Upper lobe of left lung (tissue), 6 donors: Measurements from ENCODE around the gene FXR2. TPM values are rescaled to one million over a fixed set of nuclear protein-coding genes. Genes with fewer than 3 reads are reported as not detected.

ENCODE experiments used
- ATAC-seq, 2 donors: fragments of 200-7000 bp; cut with Tn5 transposase; one replicate each; pipeline ENCODE4 v1.9.1; 2022; ENCODE audit warnings: mild to moderate bottlenecking in 2 of 2, moderate library complexity in 2 of 2; ENCODE audit not compliant: low FRiP score in 2 of 2
- DNase-seq, 2 donors: peaks; one replicate each; pipeline ENCODE4 v3.0.0-alpha.2; 2019 to 2020
- H3K27ac ChIP-seq, 4 donors: fragments of 200-600 bp; sonication (generic); one replicate each; pipeline ENCODE4 v1.5.1; 2016 to 2019
- H3K27me3 ChIP-seq, 4 donors: fragments of 200-600 bp; sonication (generic); one replicate each; pipeline ENCODE4 v1.5.1; 2017 to 2019
- H3K36me3 ChIP-seq, 4 donors: fragments of 200-600 bp; sonication (generic); one replicate each; pipeline ENCODE4 v1.5.1; 2016 to 2019
- H3K4me1 ChIP-seq, 4 donors: fragments of 200-600 bp; sonication (generic); one replicate each; pipeline ENCODE4 v1.5.1; 2018 to 2019
- H3K4me3 ChIP-seq, 4 donors: fragments of 200-600 bp; sonication (generic); one replicate each; pipeline ENCODE4 v1.5.1; 2017 to 2019; ENCODE audit warnings: mild to moderate bottlenecking in 2 of 4, moderate library complexity in 1 of 4
- H3K9me3 ChIP-seq, 4 donors: fragments of 200-600 bp; sonication (generic); one replicate each; pipeline ENCODE4 v1.5.1; 2018 to 2019
- EP300 ChIP-seq, 4 donors: sonication (generic); formaldehyde crosslinking; IDR thresholded peaks; one replicate each; pipeline ENCODE4 v1.5.1; 2017; ENCODE audit warnings: antibody characterized with exemption in 4 of 4, control low read depth in 2 of 4
- POLR2A ChIP-seq, 4 donors: fragments of 450-650 bp; IDR thresholded peaks; one replicate each; pipeline ENCODE4 v1.5.1; 2016 to 2017; ENCODE audit warnings: antibody characterized with exemption in 4 of 4, mild to moderate bottlenecking in 2 of 4
- POLR2AphosphoS5 ChIP-seq, 2 donors: sonication (generic); formaldehyde crosslinking; IDR thresholded peaks; one replicate each; pipeline ENCODE4 v1.5.1; 2017; ENCODE audit warnings: antibody characterized with exemption in 2 of 2
- WGBS, 2 donors: methylation state at CpG; one replicate each; pipeline ENCODE4 v1.1.5; 2017 to 2018; 5-methylcytosine and 5-hydroxymethylcytosine counted together
- small RNA-seq, 4 donors: library from RNA; depleted of rRNA; stranded (forward); fragments of <200 nt; gene quantifications; one replicate each; pipeline ENCODE3, GENCODE V24; 2016
- total RNA-seq, 6 donors: library from RNA; depleted of rRNA in 4 of 6; stranded (reverse); fragments of >200 nt in 4 of 6; gene quantifications; one replicate each; pipeline versions ENCODE4 v1.1.0 to v1.2.1, GENCODE V29; 2016 to 2021
- TF ChIP-seq, protein P1 (sequence below), 6 experiments: fragments of 450-650 bp in 4 of 6; fragments of 200-600 bp in 2 of 6; sonication (generic) in 2 of 6; IDR thresholded peaks; one replicate each; pipeline ENCODE4 v1.5.1; 2016 to 2019; ENCODE audit warnings: antibody characterized with exemption in 6 of 6
- donor health status: DM: no; HTN: no; CAD: no; lungs with moderate emphysema.
- donor health status: DM: no; HTN: yes; CAD: no; lungs with severe emphysema.

The FXR2 gene
- total RNA-seq, 6 donors from 2014 or later, result 35.6 to 46.1 (median 38.4) TPM

- Histone ChIP-seq H3K4me1 (peaks cover 18 to 32% (median 18%) of the 10 kb centered on the region in 4 donors), H3K27me3 (no peaks in the 10 kb centered on the region), H3K27ac (peak within 1 kb of the TSS; percentile 84 to 96 (median 88)), H3K9me3 (no peaks in the 10 kb centered on the region), H3K4me3 (peak within 1 kb of the TSS; percentile 59 to 76 (median 66)), H3K36me3 (peaks cover 0 to 4% (median 0%) of the 10 kb centered on the region in 4 donors)
- 0 to 1% methylated on average over 18 to 33 of the region's 65 CpGs for WGBS, 2 donors
- ATAC-seq, result peak; percentile 77 to 87
- DNase-seq, result peak; percentile 78 to 92
- no peak for TF ChIP-seq EP300 (IDR thresholded peaks at IDR 0.05)
- TF ChIP-seq, protein P1, sequence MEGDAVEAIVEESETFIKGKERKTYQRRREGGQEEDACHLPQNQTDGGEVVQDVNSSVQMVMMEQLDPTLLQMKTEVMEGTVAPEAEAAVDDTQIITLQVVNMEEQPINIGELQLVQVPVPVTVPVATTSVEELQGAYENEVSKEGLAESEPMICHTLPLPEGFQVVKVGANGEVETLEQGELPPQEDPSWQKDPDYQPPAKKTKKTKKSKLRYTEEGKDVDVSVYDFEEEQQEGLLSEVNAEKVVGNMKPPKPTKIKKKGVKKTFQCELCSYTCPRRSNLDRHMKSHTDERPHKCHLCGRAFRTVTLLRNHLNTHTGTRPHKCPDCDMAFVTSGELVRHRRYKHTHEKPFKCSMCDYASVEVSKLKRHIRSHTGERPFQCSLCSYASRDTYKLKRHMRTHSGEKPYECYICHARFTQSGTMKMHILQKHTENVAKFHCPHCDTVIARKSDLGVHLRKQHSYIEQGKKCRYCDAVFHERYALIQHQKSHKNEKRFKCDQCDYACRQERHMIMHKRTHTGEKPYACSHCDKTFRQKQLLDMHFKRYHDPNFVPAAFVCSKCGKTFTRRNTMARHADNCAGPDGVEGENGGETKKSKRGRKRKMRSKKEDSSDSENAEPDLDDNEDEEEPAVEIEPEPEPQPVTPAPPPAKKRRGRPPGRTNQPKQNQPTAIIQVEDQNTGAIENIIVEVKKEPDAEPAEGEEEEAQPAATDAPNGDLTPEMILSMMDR (IDR thresholded peaks at IDR 0.05), result peak in 3 of 6 experiments; percentile 3 to 63 (median 29)
- TF ChIP-seq POLR2AphosphoS5 (IDR thresholded peaks at IDR 0.05), result peak; percentile 33 to 49
- peak in 2 of 4 donors; percentile 31 to 65 for TF ChIP-seq POLR2A (IDR thresholded peaks at IDR 0.05)
These were observed 65.9 kb downstream of the FXR2 start, which contains the start of gene TNFSF12 for GRCh38 chr17:7548585-7549400. TSS of gene TNFSF12 (plus strand) at chr17:7549058. CDS start at chr17:7549154, 96 bp downstream.

GRCh38 chr17:7544911-7545310 is 69.8 kb downstream of the FXR2 start:
- 67 to 79% methylated on average over 6 of the region's 6 CpGs for WGBS, 2 donors
- ATAC-seq (no peak), DNase-seq (no peak)
- Histone ChIP-seq H3K9me3 (no peaks in the 10 kb centered on the region), H3K27ac (no peak overlapping the region), H3K4me3 (no peak overlapping the region), H3K27me3 (no peaks in the 10 kb centered on the region), H3K4me1 (peaks cover 9 to 21% (median 14%) of the 10 kb centered on the region in 4 donors), H3K36me3 (no peaks in the 10 kb centered on the region)
- TF ChIP-seq POLR2AphosphoS5 (IDR thresholded peaks at IDR 0.05), result no peak
- no peak for TF ChIP-seq POLR2A (IDR thresholded peaks at IDR 0.05)

Small RNA genes within 50 kb of the gene (small RNA-seq; reads per million reads assigned to genes)
- gene CD68 (0 reads per million in 4 donors), gene SNORA48 (0 reads per million in 4 donors), gene SNORD10 (0 reads per million in 4 donors)

Other genes starting within 250 kb of the FXR2 start
- 10 to 100 TPM in 1 of 6 donors, 1 to 10 TPM in 5; 5.8 to 16.8 (median 8.2) TPM for gene TNK1, start 233.8 kb downstream of the FXR2 start, total RNA-seq
- 10 to 100 TPM; 20.6 to 64.5 (median 37.7) TPM for gene PLSCR3, start 220.4 kb downstream of the FXR2 start, total RNA-seq
- gene TMEM256, start 210.8 kb downstream of the FXR2 start, total RNA-seq, result 10 to 100 TPM; 21.6 to 65.0 (median 52.6) TPM
- gene NLGN2, start 207.1 kb downstream of the FXR2 start, total RNA-seq, result 10 to 100 TPM in 3 of 6 donors, 1 to 10 TPM in 3; 3.8 to 16.8 (median 8.9) TPM
- gene SPEM1, start 194.6 kb downstream of the FXR2 start, total RNA-seq, result not detected
- not detected for gene SPEM2, start 189.3 kb downstream of the FXR2 start, total RNA-seq
- gene SPEM3, start 186.0 kb downstream of the FXR2 start, total RNA-seq, result not detected
- 10 to 100 TPM in 5 of 6 donors, 1 to 10 TPM in 1; 9.7 to 14.3 (median 13.1) TPM for gene TMEM102, start 179.5 kb downstream of the FXR2 start, total RNA-seq
- gene FGF11, start 175.4 kb downstream of the FXR2 start, total RNA-seq, result 1 to 10 TPM in 2 of 6 donors, under 1 TPM in 3, not detected in 1; 0.15 to 2.0 (median 0.57) TPM
- 10 to 100 TPM in 1 of 6 donors, 1 to 10 TPM in 5; 1.9 to 11.5 (median 7.0) TPM for gene CHRNB1, start 169.8 kb downstream of the FXR2 start, total RNA-seq
- gene ZBTB4, start 135.3 kb downstream of the FXR2 start, total RNA-seq, result 10 to 100 TPM; 54.4 to 90.1 (median 74.2) TPM
- not detected for gene SLC35G6, start 133.5 kb downstream of the FXR2 start, total RNA-seq
- 100 to 1,000 TPM in 4 of 6 donors, 10 to 100 TPM in 2; 79.5 to 139 (median 112) TPM for gene POLR2A, start 130.5 kb downstream of the FXR2 start, total RNA-seq
- gene TNFSF12, start 65.8 kb downstream of the FXR2 start, total RNA-seq, result 100 to 1,000 TPM in 1 of 6 donors, 10 to 100 TPM in 5; 32.3 to 158 (median 73.2) TPM
- 100 to 1,000 TPM in 4 of 6 donors, 10 to 100 TPM in 2; 74.2 to 226 (median 129) TPM for gene TNFSF13, start 56.1 kb downstream of the FXR2 start, total RNA-seq
- gene SENP3, start 53.0 kb downstream of the FXR2 start, total RNA-seq, result 100 to 1,000 TPM in 1 of 6 donors, 10 to 100 TPM in 5; 54.2 to 108 (median 57.5) TPM
- 100 to 1,000 TPM in 5 of 6 donors, 10 to 100 TPM in 1; 76.5 to 500 (median 260) TPM for gene CD68, start 35.3 kb downstream of the FXR2 start, total RNA-seq
- gene MPDU1, start 31.0 kb downstream of the FXR2 start, total RNA-seq, result 100 to 1,000 TPM in 1 of 6 donors, 10 to 100 TPM in 5; 50.6 to 121 (median 56.2) TPM
- gene SOX15, start 24.8 kb downstream of the FXR2 start, total RNA-seq, result 1 to 10 TPM in 1 of 6 donors, under 1 TPM in 2, not detected in 3; 0.63 to 1.5 (median 0.71) TPM
- gene SAT2, start 12.9 kb upstream of the FXR2 start, total RNA-seq, result 100 to 1,000 TPM in 1 of 6 donors, 10 to 100 TPM in 5; 66.4 to 155 (median 81.3) TPM
- gene SHBG, start 15.2 kb upstream of the FXR2 start, total RNA-seq, result under 1 TPM in 3 of 6 donors, not detected in 3; 0.34 to 0.88 (median 0.46) TPM
- gene ATP1B2, start 36.0 kb upstream of the FXR2 start, total RNA-seq, result 1 to 10 TPM in 2 of 6 donors, under 1 TPM in 2, not detected in 2; 0.46 to 2.2 (median 0.97) TPM
- 10 to 100 TPM; 16.8 to 55.5 (median 21.9) TPM for gene TP53, start 72.6 kb upstream of the FXR2 start, total RNA-seq
- gene WRAP53, start 73.6 kb upstream of the FXR2 start, total RNA-seq, result 10 to 100 TPM in 1 of 6 donors, 1 to 10 TPM in 5; 6.0 to 10.3 (median 7.8) TPM
- gene EFNB3, start 90.3 kb upstream of the FXR2 start, total RNA-seq, result 1 to 10 TPM in 3 of 6 donors, under 1 TPM in 3; 0.22 to 5.0 (median 0.98) TPM
- gene DNAH2, start 102.8 kb upstream of the FXR2 start, total RNA-seq, result 10 to 100 TPM in 2 of 6 donors, 1 to 10 TPM in 3, under 1 TPM in 1; 0.66 to 34.6 (median 6.0) TPM
- 10 to 100 TPM; 17.5 to 68.0 (median 42.2) TPM for gene KDM6B, start 219.3 kb upstream of the FXR2 start, total RNA-seq
- 10 to 100 TPM in 2 of 6 donors, 1 to 10 TPM in 3, not detected in 1; 1.6 to 16.1 (median 9.3) TPM for gene TMEM88, start 240.2 kb upstream of the FXR2 start, total RNA-seq
- gene NAA38, start 242.7 kb upstream of the FXR2 start, total RNA-seq, result 100 to 1,000 TPM in 2 of 6 donors, 10 to 100 TPM in 4; 50.0 to 111 (median 75.5) TPM
- 10 to 100 TPM in 2 of 6 donors, 1 to 10 TPM in 4; 5.2 to 12.4 (median 7.3) TPM for gene CYB5D1, start 243.1 kb upstream of the FXR2 start, total RNA-seq